ENCODE results near the gene CDK6. TPM values are rescaled to one million over a fixed set of nuclear protein-coding genes. Genes with fewer than 3 reads are reported as not detected.

Gene CDK6
- polyA plus RNA-seq, 2 of the 4 experiments (the other 2 are of a cell fraction) = 13.6 to 25.9 TPM

DNA sequence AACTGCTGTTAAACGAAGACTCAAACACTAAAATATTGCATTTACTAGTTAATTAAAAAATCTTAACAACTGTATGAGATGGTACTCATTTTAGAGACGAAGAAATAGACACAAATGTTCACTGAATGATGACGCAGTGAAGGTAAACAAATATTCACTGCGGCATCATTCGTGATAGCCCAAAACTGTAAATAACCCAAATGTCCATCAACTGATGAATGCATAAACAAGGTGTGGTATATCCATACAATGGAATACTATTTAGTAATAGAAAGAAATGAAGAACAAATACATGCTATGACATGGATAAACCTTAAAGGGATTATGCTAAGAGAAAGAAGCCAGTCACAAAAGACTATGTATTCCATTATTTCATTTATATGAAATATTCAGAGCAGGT, 51.4 kb downstream of the CDK6 start:
- TF ChIP-seq KDM5A (IDR thresholded peaks at IDR 0.05) (no peak), SREBF2 (IDR thresholded peaks at IDR 0.05) (no peak), NPAS2 (CRISPR knock-in tag; IDR thresholded peaks at IDR 0.05; ENCODE audit: borderline replicate concordance) (no peak), ZC3H11A (IDR thresholded peaks at IDR 0.05) (no peak), CEBPB (IDR thresholded peaks at IDR 0.05) (no peak), ESRRA (IDR thresholded peaks at IDR 0.05; ENCODE audit: borderline replicate concordance, low read length) (no peak)
- TF ChIP-seq, protein P1, sequence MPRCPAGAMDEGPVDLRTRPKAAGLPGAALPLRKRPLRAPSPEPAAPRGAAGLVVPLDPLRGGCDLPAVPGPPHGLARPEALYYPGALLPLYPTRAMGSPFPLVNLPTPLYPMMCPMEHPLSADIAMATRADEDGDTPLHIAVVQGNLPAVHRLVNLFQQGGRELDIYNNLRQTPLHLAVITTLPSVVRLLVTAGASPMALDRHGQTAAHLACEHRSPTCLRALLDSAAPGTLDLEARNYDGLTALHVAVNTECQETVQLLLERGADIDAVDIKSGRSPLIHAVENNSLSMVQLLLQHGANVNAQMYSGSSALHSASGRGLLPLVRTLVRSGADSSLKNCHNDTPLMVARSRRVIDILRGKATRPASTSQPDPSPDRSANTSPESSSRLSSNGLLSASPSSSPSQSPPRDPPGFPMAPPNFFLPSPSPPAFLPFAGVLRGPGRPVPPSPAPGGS (IDR thresholded peaks at IDR 0.05) = no peak
- TF ChIP-seq, protein P2, sequence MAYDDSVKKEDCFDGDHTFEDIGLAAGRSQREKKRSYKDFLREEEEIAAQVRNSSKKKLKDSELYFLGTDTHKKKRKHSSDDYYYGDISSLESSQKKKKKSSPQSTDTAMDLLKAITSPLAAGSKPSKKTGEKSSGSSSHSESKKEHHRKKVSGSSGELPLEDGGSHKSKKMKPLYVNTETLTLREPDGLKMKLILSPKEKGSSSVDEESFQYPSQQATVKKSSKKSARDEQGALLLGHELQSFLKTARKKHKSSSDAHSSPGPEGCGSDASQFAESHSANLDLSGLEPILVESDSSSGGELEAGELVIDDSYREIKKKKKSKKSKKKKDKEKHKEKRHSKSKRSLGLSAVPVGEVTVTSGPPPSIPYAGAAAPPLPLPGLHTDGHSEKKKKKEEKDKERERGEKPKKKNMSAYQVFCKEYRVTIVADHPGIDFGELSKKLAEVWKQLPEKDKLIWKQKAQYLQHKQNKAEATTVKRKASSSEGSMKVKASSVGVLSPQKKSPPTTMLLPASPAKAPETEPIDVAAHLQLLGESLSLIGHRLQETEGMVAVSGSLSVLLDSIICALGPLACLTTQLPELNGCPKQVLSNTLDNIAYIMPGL (CRISPR knock-in tag; IDR thresholded peaks at IDR 0.05; ENCODE audit: borderline replicate concordance) = no peak
- TF ChIP-seq, protein P3, sequence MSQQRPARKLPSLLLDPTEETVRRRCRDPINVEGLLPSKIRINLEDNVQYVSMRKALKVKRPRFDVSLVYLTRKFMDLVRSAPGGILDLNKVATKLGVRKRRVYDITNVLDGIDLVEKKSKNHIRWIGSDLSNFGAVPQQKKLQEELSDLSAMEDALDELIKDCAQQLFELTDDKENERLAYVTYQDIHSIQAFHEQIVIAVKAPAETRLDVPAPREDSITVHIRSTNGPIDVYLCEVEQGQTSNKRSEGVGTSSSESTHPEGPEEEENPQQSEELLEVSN (IDR thresholded peaks at IDR 0.05; ENCODE audit: borderline replicate concordance, low read depth) = no peak
- WGBS (ENCODE audit: missing lambda C conversion rate) = 92% methylated on average over 5 of the region's 5 CpGs
- ATAC-seq = no peak
- POLR2A ChIA-PET = no interaction called here
- Histone ChIP-seq H3K4me2 (no peak overlapping the region), H3K9me3 (peaks cover 22% of the 10 kb centered on the region), H3K4me1 (peaks cover 52% of the 10 kb centered on the region), H3K4me3 (no peak overlapping the region), H3K27ac (no peak overlapping the region)
- DNase-seq (ENCODE audit: low read depth in 1 of 2, low spot score in 1 of 2) = no peak
- CTCF ChIA-PET = interaction anchor here (1.2 to 1.5 kb wide), 2 partner anchors 8 to 48 kb away, joined by 3 to 6 read pairs; no protein-coding TSS in a partner anchor
- FAIRE-seq = no peak

DNA sequence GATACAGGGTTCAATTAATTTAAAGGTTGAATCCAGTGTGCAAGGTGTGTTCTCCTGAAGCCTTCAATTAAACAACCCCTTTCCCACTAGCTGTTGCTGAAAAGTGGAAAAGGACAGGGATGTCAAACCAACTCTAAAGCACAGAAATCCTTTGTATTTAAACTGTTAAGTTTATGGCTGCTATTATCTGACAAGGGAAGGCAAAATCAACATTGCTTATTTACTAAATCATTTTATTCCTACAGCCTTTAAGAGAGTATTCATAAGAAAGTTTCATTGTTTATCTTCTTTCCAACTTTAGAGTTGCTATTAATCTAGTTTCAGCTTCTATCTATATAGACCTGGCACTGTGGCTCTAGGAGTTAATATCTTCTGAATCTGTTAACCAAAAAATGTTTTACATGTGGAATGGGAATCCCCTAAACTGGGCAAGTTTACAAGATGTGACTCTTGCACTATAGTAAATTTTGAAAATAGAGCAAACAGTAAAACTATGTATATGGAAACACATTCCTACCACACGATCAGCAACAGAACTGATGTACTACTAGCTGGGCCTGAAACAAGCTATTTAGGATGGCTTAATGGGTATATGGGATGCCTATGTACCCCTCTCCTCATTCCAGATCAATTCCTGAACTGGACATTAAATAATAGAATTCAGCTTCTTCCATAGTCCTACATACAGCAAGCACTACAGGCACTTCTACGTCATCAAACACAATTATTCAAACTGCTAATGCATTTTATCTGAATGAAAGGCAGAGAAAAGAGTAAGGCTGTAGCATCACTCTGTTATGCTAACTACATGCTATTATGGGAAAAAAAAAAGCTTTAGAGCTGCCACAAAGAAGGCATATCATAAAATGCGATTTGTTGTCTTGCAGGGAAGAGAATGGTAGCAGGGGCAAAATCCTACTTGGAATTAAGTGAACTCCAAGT, 52.8 kb downstream of the CDK6 start:
- H3K4me3 ChIP-seq = no peak overlapping the region
- CTCF ChIA-PET = interaction anchor here (0.9 to 1.2 kb wide), 4 partner anchors 10 to 173 kb away, joined by 3 to 4 read pairs (median 4); no protein-coding TSS in a partner anchor
- POLR2A ChIA-PET = no interaction called here
- DNase-seq (ENCODE audit: low read depth in 1 of 2, low spot score in 1 of 2) (no peak), ATAC-seq (no peak; a peak in 1 of 6 replicates), FAIRE-seq (no peak)
- H3K4me2 ChIP-seq = peak overlapping the region; percentile 47
- WGBS (ENCODE audit: missing lambda C conversion rate) = 59% methylated on average over 3 of the region's 3 CpGs
- TF ChIP-seq, protein P1 (IDR thresholded peaks at IDR 0.05) = no peak
- TF ChIP-seq JUN (IDR thresholded peaks at IDR 0.05) (no peak), SREBF2 (IDR thresholded peaks at IDR 0.05) (no peak), GATA3 (IDR thresholded peaks at IDR 0.05; ENCODE audit: borderline replicate concordance) (no peak), POLR2AphosphoS2 (conservative IDR thresholded peaks at IDR 0.05; ENCODE audit: low read length) (no peak), RCOR1 (IDR thresholded peaks at IDR 0.05; ENCODE audit: low read depth, low read length) (no peak), RFX5 (IDR thresholded peaks at IDR 0.05) (no peak), FOSL2 (IDR thresholded peaks at IDR 0.05) (no peak), FOSL2 (CRISPR knock-in tag; IDR thresholded peaks at IDR 0.05) (no peak), EHF (CRISPR knock-in tag; IDR thresholded peaks at IDR 0.05) (no peak), EHMT2 (IDR thresholded peaks at IDR 0.05; ENCODE audit: low read depth) (no peak), CBX8 (IDR thresholded peaks at IDR 0.05) (no peak), NR3C1 (IDR thresholded peaks at IDR 0.05) (no peak), TFCP2L1 (CRISPR knock-in tag; IDR thresholded peaks at IDR 0.05) (no peak), RAD21 (conservative IDR thresholded peaks at IDR 0.05 in 1 of 2, IDR thresholded peaks at IDR 0.05 in 1 of 2) (no peak), BHLHE40 (IDR thresholded peaks at IDR 0.05; ENCODE audit: low read depth, low read length) (no peak), KDM1A (IDR thresholded peaks at IDR 0.05; ENCODE audit: low read depth) (no peak), FOXS1 (CRISPR knock-in tag; IDR thresholded peaks at IDR 0.05) (no peak), TP53 (CRISPR knock-in tag; IDR thresholded peaks at IDR 0.05) (no peak)
- TF ChIP-seq, protein P2 (CRISPR knock-in tag; IDR thresholded peaks at IDR 0.05; ENCODE audit: borderline replicate concordance) = no peak
- TF ChIP-seq, protein P4, sequence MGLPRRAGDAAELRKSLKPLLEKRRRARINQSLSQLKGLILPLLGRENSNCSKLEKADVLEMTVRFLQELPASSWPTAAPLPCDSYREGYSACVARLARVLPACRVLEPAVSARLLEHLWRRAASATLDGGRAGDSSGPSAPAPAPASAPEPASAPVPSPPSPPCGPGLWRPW (IDR thresholded peaks at IDR 0.05) = no peak
- peaks cover 8% of the 10 kb centered on the region for H3K9me3 ChIP-seq
- peaks cover 66% of the 10 kb centered on the region for H3K4me1 ChIP-seq
- H3K27ac ChIP-seq = peak overlapping the region in 1 of 2 experiments; percentile 62; a peak in 3 of 6 replicates

Data from A549 (cell line).